ENCODE measurements around the gene PGM1.

Gene PGM1

GRCh38 chr1:63628607-63629006 lies 35.4 kb downstream of the PGM1 start:
- H3K4me3 ChIP-seq (ENCODE audit: severe bottlenecking), result no peak overlapping the region
- ATAC-seq (ENCODE audit: low read depth), result peak; percentile 67
- DNase-seq (ENCODE audit: low spot score), result no peak
- no peaks in the 10 kb centered on the region for H3K27me3 ChIP-seq (ENCODE audit: insufficient read depth, poor library complexity, severe bottlenecking)
- no peaks in the 10 kb centered on the region for H3K9me3 ChIP-seq (ENCODE audit: severe bottlenecking)
- TF ChIP-seq CTCF (IDR thresholded peaks at IDR 0.05; ENCODE audit: poor library complexity, severe bottlenecking), result no peak
- peaks cover 39% of the 10 kb centered on the region for H3K4me1 ChIP-seq (ENCODE audit: insufficient read depth, poor library complexity, severe bottlenecking)
- peak overlapping the region; percentile 81 for H3K27ac ChIP-seq (ENCODE audit: poor library complexity, severe bottlenecking)
- peaks cover 36% of the 10 kb centered on the region for H3K36me3 ChIP-seq (ENCODE audit: low read depth)

- Histone ChIP-seq H3K36me3 (ENCODE audit: low read depth) (peaks cover 38% of the 10 kb centered on the region), H3K4me3 (ENCODE audit: severe bottlenecking) (no peak overlapping the region), H3K27ac (ENCODE audit: poor library complexity, severe bottlenecking) (peak overlapping the region; percentile 81), H3K27me3 (ENCODE audit: insufficient read depth, poor library complexity, severe bottlenecking) (no peaks in the 10 kb centered on the region), H3K9me3 (ENCODE audit: severe bottlenecking) (no peaks in the 10 kb centered on the region), H3K4me1 (ENCODE audit: insufficient read depth, poor library complexity, severe bottlenecking) (peaks cover 33% of the 10 kb centered on the region)
- DNase-seq (ENCODE audit: low spot score) (no peak), ATAC-seq (ENCODE audit: low read depth) (peak; percentile 71)
- TF ChIP-seq CTCF (IDR thresholded peaks at IDR 0.05; ENCODE audit: poor library complexity, severe bottlenecking), result no peak
Measured at GRCh38 chr1:63630238-63630637, 37.0 kb downstream of the PGM1 start.

- Histone ChIP-seq H3K4me1 (ENCODE audit: insufficient read depth, poor library complexity, severe bottlenecking) (peaks cover 33% of the 10 kb centered on the region), H3K27me3 (ENCODE audit: insufficient read depth, poor library complexity, severe bottlenecking) (no peaks in the 10 kb centered on the region), H3K4me3 (ENCODE audit: severe bottlenecking) (no peak overlapping the region), H3K9me3 (ENCODE audit: severe bottlenecking) (no peaks in the 10 kb centered on the region), H3K27ac (ENCODE audit: poor library complexity, severe bottlenecking) (peak overlapping the region; percentile 81), H3K36me3 (ENCODE audit: low read depth) (peaks cover 42% of the 10 kb centered on the region)
- DNase-seq (ENCODE audit: low spot score) (no peak), ATAC-seq (ENCODE audit: low read depth) (peak; percentile 55; the same call in 1 of the 3 replicates)
- TF ChIP-seq CTCF (IDR thresholded peaks at IDR 0.05; ENCODE audit: poor library complexity, severe bottlenecking), result no peak
Measured at GRCh38 chr1:63630666-63631065, 37.5 kb downstream of the PGM1 start.

GRCh38 chr1:63632110-63632509 lies 38.9 kb downstream of the PGM1 start:
- Histone ChIP-seq H3K9me3 (ENCODE audit: severe bottlenecking) (no peaks in the 10 kb centered on the region), H3K4me3 (ENCODE audit: severe bottlenecking) (no peak overlapping the region), H3K27me3 (ENCODE audit: insufficient read depth, poor library complexity, severe bottlenecking) (no peaks in the 10 kb centered on the region), H3K27ac (ENCODE audit: poor library complexity, severe bottlenecking) (no peak overlapping the region), H3K4me1 (ENCODE audit: insufficient read depth, poor library complexity, severe bottlenecking) (peaks cover 33% of the 10 kb centered on the region), H3K36me3 (ENCODE audit: low read depth) (peaks cover 54% of the 10 kb centered on the region)
- no peak for TF ChIP-seq CTCF (IDR thresholded peaks at IDR 0.05; ENCODE audit: poor library complexity, severe bottlenecking)
- DNase-seq (ENCODE audit: low spot score) (no peak), ATAC-seq (ENCODE audit: low read depth) (no peak)

- ATAC-seq (ENCODE audit: low read depth) (no peak), DNase-seq (ENCODE audit: low spot score) (no peak)
- Histone ChIP-seq H3K27ac (ENCODE audit: poor library complexity, severe bottlenecking) (no peak overlapping the region), H3K4me1 (ENCODE audit: insufficient read depth, poor library complexity, severe bottlenecking) (peaks cover 30% of the 10 kb centered on the region), H3K36me3 (ENCODE audit: low read depth) (peaks cover 63% of the 10 kb centered on the region), H3K27me3 (ENCODE audit: insufficient read depth, poor library complexity, severe bottlenecking) (no peaks in the 10 kb centered on the region), H3K9me3 (ENCODE audit: severe bottlenecking) (no peaks in the 10 kb centered on the region), H3K4me3 (ENCODE audit: severe bottlenecking) (no peak overlapping the region)
- no peak for TF ChIP-seq CTCF (IDR thresholded peaks at IDR 0.05; ENCODE audit: poor library complexity, severe bottlenecking)
Measured at GRCh38 chr1:63633281-63633680, 40.1 kb downstream of the PGM1 start.

Measured in RWPE2 (cell line).